Measurements from ENCODE around the gene CAMK2N1. TPM values are rescaled to one million over a fixed set of nuclear protein-coding genes. Genes with fewer than 3 reads are reported as not detected.

Gene CAMK2N1
- total and polyA plus RNA-seq, 10 of the 15 experiments (the other 5 are each of a cell fraction or from before 2014, with no cell fraction given) = 0.23 TPM; not detected in 9

DNA sequence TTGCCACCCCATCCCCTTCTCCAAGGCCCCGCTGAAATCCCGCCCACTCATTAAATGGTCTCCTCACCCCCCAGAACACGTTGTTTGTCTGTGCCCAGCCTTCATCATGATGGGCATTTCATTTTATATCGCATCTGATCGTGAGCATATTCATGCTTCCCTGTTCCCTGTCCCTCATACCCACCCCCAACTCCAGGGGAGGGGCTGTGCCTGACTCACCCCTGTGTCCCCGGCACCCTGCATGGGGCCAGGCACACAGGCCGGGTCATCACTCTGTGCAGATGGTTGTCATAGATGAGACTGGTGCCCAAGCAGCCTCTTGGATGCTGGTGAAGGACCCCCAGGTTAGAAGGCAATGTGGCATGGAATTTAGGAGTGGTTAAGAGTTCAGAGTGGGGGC, 11.0 kb downstream of the CAMK2N1 start (continued):
- TF ChIP-seq CUX1 (IDR thresholded peaks at IDR 0.05; ENCODE audit: insufficient replicate concordance, low read depth, low read length) (no peak), NKRF (conservative IDR thresholded peaks at IDR 0.05) (no peak), ETV6 (conservative IDR thresholded peaks at IDR 0.05 in 1 of 2, IDR thresholded peaks at IDR 0.05 in 1 of 2; ENCODE audit: borderline replicate concordance in 1 of 2, low read depth in 1 of 2) (no peak)
